Measurements from ENCODE around the gene ERH.

- TF ChIP-seq EZH2 (IDR thresholded peaks at IDR 0.05; ENCODE audit: borderline replicate concordance, low read length) (no peak), CTCF (conservative IDR thresholded peaks at IDR 0.05 in 1 of 2, IDR thresholded peaks at IDR 0.05 in 1 of 2; ENCODE audit: extremely low read depth in 1 of 2, insufficient read depth in 1 of 2, low read depth in 1 of 2, low read length in 2 of 2) (no peak)
Observed at GRCh38 chr14:69404883-69405282, 6.8 kb upstream of the ERH start.
